ENCODE data around the gene GMCL2.

Gene GMCL2, protein sequence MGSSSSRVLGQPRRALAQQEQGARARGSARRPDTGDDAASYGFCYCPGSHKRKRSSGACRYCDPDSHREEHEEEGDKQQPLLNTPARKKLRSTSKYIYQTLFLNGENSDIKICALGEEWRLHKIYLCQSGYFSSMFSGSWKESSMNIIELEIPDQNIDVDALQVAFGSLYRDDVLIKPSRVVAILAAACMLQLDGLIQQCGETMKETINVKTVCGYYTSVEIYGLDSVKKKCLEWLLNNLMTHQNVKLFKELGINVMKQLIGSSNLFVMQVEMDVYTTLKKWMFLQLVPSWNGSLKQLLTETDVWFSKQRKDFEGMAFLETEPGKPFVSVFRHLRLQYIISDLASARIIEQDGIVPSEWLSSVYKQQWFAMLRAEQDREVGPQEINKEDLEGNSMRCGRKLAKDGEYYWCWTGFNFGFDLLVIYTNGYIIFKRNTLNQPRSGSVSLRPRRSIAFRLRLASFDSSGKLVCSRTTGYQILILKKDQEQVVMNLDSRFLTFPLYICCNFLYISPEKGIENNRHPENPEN

DNA sequence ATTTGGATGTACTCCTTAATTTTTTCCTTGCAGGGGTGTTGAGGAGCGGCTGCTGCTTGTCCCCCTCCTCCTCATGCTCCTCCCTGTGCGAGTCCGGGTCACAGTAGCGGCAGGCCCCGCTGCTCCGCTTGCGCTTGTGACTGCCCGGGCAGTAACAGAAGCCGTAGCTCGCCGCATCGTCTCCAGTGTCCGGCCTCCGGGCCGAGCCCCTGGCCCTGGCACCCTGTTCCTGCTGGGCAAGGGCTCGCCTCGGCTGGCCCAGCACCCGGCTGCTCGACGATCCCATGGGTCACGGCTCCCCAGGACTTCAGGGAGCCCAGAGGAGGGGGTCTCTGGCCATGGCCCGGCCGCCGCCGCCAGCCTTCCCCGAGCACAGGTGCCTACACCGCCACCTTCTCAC is at the start of gene GMCL2:
TSS of gene GMCL2 (minus strand) at position 358 of the 400 bp plus-strand sequence. CDS start at position 286, 72 bp downstream.
- no peak within 1 kb of the TSS for H3K4me3 ChIP-seq (ENCODE audit: low read length)
- no peak for DNase-seq (ENCODE audit: low read depth)
- TF ChIP-seq CTCF (IDR thresholded peaks at IDR 0.05; ENCODE audit: insufficient read depth, low read depth, low read length, missing control alignments), result no peak

DNA sequence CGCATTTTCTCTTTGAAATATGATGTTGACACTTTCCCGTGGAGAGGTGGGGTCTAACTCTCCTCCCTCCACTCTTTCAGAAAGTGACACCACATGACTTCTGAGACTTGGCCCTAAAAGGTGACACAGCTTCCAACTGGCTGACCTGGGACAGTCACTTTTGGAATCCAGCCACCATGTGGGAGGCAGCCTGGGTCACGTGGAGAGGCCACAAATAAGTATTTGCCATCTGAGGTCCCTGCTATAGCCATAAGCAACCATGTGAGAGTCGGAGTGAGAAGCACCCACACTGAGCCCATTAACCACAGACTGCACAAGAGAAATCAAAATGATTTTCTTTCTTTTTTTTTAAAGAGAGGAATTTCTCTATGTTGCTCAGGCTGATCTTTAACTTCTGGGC is 49.5 kb upstream of the GMCL2 start:
- no peak for DNase-seq (ENCODE audit: low read depth)
- TF ChIP-seq CTCF (IDR thresholded peaks at IDR 0.05; ENCODE audit: insufficient read depth, low read depth, low read length, missing control alignments), result no peak
- H3K4me3 ChIP-seq (ENCODE audit: low read length), result no peak overlapping the region

GRCh38 chr5:178236126-178236525 is 49.0 kb upstream of the GMCL2 start:
- TF ChIP-seq CTCF (IDR thresholded peaks at IDR 0.05; ENCODE audit: insufficient read depth, low read depth, low read length, missing control alignments), result no peak
- no peak overlapping the region for H3K4me3 ChIP-seq (ENCODE audit: low read length)
- DNase-seq (ENCODE audit: low read depth), result no peak

DNA sequence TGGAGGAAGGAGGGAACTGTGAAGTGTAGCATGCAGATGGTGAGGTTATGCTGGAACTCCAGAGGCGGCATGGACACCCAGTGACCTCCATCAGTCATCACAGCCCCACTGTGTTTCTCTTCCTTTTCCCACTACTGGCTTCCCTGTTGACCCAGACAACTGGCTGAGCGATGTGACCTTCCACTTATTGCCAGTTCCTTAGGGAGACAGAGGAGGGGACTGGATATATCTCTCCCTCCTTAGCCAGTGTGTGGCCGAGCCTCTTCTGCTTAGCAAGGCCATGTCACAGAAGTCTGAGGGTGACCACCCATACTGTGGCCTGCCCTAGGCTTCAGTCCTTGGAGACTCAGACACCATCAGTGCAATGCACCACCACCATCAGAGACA is 48.4 kb upstream of the GMCL2 start:
- H3K4me3 ChIP-seq (ENCODE audit: low read length), result no peak overlapping the region
- no peak for TF ChIP-seq CTCF (IDR thresholded peaks at IDR 0.05; ENCODE audit: insufficient read depth, low read depth, low read length, missing control alignments)

DNA sequence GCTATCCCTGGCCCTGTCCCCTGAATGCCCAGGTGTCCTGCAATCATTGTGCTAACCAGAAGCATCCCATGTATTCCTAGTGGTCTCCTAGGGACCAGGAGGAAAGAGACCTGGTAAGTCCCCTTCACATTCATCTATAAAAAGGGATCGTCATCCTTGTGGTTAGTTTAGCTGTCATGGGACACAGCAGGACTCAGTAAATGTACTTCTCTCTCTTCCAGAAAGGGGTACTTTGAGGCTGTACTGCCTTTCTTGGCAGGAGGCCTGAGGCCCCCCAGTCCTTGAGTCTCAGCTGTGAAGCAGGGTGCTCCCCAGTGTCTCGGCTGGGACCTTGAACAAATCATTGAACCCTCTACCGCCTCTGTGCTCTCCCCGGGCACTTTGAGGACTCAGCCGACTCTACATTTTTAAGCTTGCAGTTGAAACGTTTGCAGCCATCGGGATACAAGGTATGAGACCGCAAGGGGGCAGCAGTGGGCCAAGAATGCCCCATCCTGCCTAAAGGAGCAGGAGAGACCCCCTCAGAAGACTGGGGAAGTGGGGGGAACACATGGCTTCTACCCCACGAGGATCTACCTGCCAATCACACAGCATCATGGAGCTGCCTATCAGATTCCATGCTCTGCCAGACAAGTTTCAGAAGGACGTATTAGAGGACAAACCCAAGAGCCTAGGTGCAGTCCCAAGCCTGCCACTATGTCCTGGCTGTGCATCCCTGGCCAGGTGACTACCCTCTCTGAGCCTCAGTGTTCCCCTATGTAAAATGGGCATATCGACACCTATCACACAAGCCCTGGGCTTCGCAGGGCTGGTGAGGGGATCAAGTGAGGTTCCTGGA is 47.8 kb upstream of the GMCL2 start:
- TF ChIP-seq CTCF (IDR thresholded peaks at IDR 0.05; ENCODE audit: insufficient read depth, low read depth, low read length, missing control alignments), result peak; percentile 71
- no peak overlapping the region for H3K4me3 ChIP-seq (ENCODE audit: low read length)
- peak; percentile 59 for DNase-seq (ENCODE audit: low read depth)

More for the DNA sequence above, 48.4 kb upstream of the GMCL2 start:
- DNase-seq (ENCODE audit: low read depth), result no peak

DNA sequence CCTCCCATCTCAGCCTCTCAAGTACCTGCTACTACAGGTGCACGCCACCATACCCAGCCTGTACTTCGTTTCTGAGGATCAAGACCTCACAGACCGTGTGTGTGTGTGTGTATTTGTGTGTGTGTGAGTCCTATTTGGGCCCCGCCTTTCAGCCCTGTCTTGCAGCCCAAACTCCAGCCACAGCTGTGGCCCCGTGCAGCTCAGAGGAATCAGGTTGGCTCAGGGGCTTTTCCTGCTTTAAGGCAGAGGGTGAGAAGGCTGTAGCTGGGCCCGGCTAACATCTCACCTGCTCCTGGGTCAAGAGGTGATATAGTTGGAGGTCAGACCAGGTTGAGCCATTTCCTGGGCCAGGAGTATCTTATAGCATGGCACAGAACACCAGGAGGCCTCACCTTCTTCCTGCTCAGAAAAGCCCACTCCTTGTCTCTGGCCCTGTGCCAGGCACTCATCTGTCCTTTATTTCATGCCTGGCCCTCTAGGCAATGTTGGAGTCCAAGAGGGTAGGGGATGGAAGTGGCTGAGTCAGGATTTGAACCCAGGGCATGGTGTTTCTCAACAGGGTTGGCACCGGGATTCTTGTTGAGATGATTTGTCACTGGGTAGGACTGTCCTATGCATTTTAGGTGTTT is 47.1 kb upstream of the GMCL2 start:
- DNase-seq (ENCODE audit: low read depth), result no peak
- no peak for TF ChIP-seq CTCF (IDR thresholded peaks at IDR 0.05; ENCODE audit: insufficient read depth, low read depth, low read length, missing control alignments)
- H3K4me3 ChIP-seq (ENCODE audit: low read length), result no peak overlapping the region

All from epithelial cell of esophagus (primary cell).